H1 (cell line): Measurements from ENCODE around the gene FES. TPM values are rescaled to one million over a fixed set of nuclear protein-coding genes. Genes with fewer than 3 reads are reported as not detected.

Source experiments
- CTCF ChIA-PET: fragments of 300-600 bp; sonication (Branson Sonifier 250); formaldehyde crosslinking; loops from one replicate; lab custom pipeline; 2021; ENCODE audit not compliant: partially characterized antibody; lab: Charles Lee
- POLR2A ChIA-PET: fragments of 300-600 bp; sonication (Branson Sonifier 250); formaldehyde crosslinking; loops from one replicate; lab custom pipeline; 2021; ENCODE audit warnings: inconsistent platforms; ENCODE audit not compliant: partially characterized antibody; lab: Charles Lee
- DNase-seq, 2 experiments: peaks; one replicate each; pipeline versions ENCODE4 v3.0.0 to v3.0.0-alpha.2; 2010 to 2022; ENCODE audit warnings: low spot score in 2 of 2, low read depth in 1 of 2, mixed read lengths in 1 of 2
- FAIRE-seq: peaks from 2 replicates; lab custom pipeline; 2011; peaks lifted over from hg19 to GRCh38; lab: Jason Lieb, UNC
- H2AFZ ChIP-seq: 2 replicates; pipeline ENCODE4 v1.8.1; 2012; ENCODE audit warnings: low read length, inconsistent platforms
- H2AK5ac ChIP-seq: 2 replicates; pipeline ENCODE4 v1.6.1; 2013; ENCODE audit warnings: low read depth, low read length
- H2BK120ac ChIP-seq: replicated peaks from 2 replicates; pipeline ENCODE3; 2013; ENCODE audit warnings: low read depth, low read length, inconsistent platforms
- H2BK12ac ChIP-seq: 2 replicates; pipeline ENCODE4 v1.6.1; 2013; ENCODE audit warnings: low read depth, low read length
- H2BK15ac ChIP-seq: 2 replicates; pipeline ENCODE4 v1.6.1; 2013; ENCODE audit warnings: low read length
- H2BK20ac ChIP-seq: 2 replicates; pipeline ENCODE4 v1.6.1; 2013; ENCODE audit warnings: low read length
- H2BK5ac ChIP-seq: 2 replicates; pipeline ENCODE4 v1.6.1; 2013; ENCODE audit warnings: low read depth, low read length
- H3K14ac ChIP-seq: 2 replicates; pipeline ENCODE4 v1.6.1; 2013; ENCODE audit warnings: inconsistent platforms; ENCODE audit not compliant: insufficient read length
- H3K18ac ChIP-seq: 2 replicates; pipeline ENCODE4 v1.6.1; 2013; ENCODE audit warnings: low read length; ENCODE audit errors: extremely low read depth
- H3K23ac ChIP-seq: 2 replicates; pipeline ENCODE4 v1.6.1; 2013; ENCODE audit warnings: inconsistent platforms; ENCODE audit not compliant: insufficient read length
- H3K23me2 ChIP-seq: 2 replicates; pipeline ENCODE4 v1.6.1; 2013; ENCODE audit warnings: low read depth, low read length
- H3K27ac ChIP-seq: 2 replicates; pipeline ENCODE4 v1.6.1; 2011; ENCODE audit warnings: low read depth, low read length, inconsistent platforms
- H3K27me3 ChIP-seq, 4 experiments: replicated peaks in 1 of 4; 1 replicate in 1 of 4; 2 replicates in 3 of 4; pipeline versions ENCODE4 v1.6.1 to v1.8.1; 2011 to 2013; ENCODE audit warnings: low read length in 3 of 4, mild to moderate bottlenecking in 3 of 4, inconsistent platforms in 2 of 4, mixed read lengths in 2 of 4, moderate library complexity in 1 of 4; ENCODE audit not compliant: control insufficient read depth in 3 of 4, insufficient read depth in 3 of 4; ENCODE audit errors: extremely low read depth in 1 of 4
- H3K36me3 ChIP-seq, 4 experiments: 2 replicates each; pipeline versions ENCODE4 v1.6.1 to v1.8.1; 2011 to 2013; ENCODE audit warnings: mild to moderate bottlenecking in 4 of 4, low read length in 3 of 4, moderate library complexity in 2 of 4, control low read depth in 1 of 4, inconsistent platforms in 1 of 4; ENCODE audit not compliant: insufficient read depth in 4 of 4, control insufficient read depth in 2 of 4
- H3K4ac ChIP-seq: replicated peaks from 2 replicates; pipeline ENCODE3; 2013; ENCODE audit warnings: low read length, low read depth, mixed read lengths, inconsistent platforms; ENCODE audit not compliant: insufficient read length
- H3K4me1 ChIP-seq, 4 experiments: replicated peaks in 1 of 4; 1 replicate in 1 of 4; 2 replicates in 3 of 4; pipeline versions ENCODE4 v1.6.1 to v1.8.1; 2011 to 2013; ENCODE audit warnings: low read length in 3 of 4, inconsistent platforms in 2 of 4, mixed read lengths in 1 of 4; ENCODE audit not compliant: insufficient read depth in 4 of 4, control insufficient read depth in 3 of 4
- H3K4me2 ChIP-seq, 2 experiments: 2 replicates each; pipeline versions ENCODE4 v1.6.1 to v1.8.1; 2011 to 2013; ENCODE audit warnings: low read depth in 2 of 2, low read length in 2 of 2, control low read depth in 1 of 2, inconsistent platforms in 1 of 2, mild to moderate bottlenecking in 1 of 2; ENCODE audit not compliant: insufficient read depth in 1 of 2
- H3K4me3 ChIP-seq, 4 experiments: fragments of 200-600, 300-600 bp in 1 of 4; sonication (generic), shearing (Covaris generic), sonication (Bioruptor Twin) in 1 of 4; 2 replicates each; pipeline versions ENCODE4 v1.5.1 to v1.8.1; 2011 to 2016; ENCODE audit warnings: low read length in 4 of 4, low read depth in 3 of 4, control low read depth in 2 of 4, inconsistent platforms in 2 of 4, mild to moderate bottlenecking in 2 of 4, mixed read lengths in 1 of 4, moderate library complexity in 1 of 4; ENCODE audit not compliant: insufficient read depth in 2 of 4; ENCODE audit errors: extremely low read depth in 1 of 4
- H3K56ac ChIP-seq: replicated peaks from 2 replicates; pipeline ENCODE3; 2013; ENCODE audit warnings: low read depth, mild to moderate bottlenecking, mixed read lengths, low read length, inconsistent platforms; ENCODE audit not compliant: insufficient read length
- H3K79me1 ChIP-seq: 2 replicates; pipeline ENCODE4 v1.6.1; 2013; ENCODE audit warnings: low read depth, low read length, control low read depth
- H3K79me2 ChIP-seq, 2 experiments: 2 replicates each; pipeline versions ENCODE4 v1.6.1 to v1.8.1; 2012 to 2013; ENCODE audit warnings: low read length in 2 of 2, mild to moderate bottlenecking in 2 of 2, inconsistent platforms in 1 of 2; ENCODE audit not compliant: insufficient read depth in 2 of 2, control insufficient read depth in 1 of 2
- H3K9ac ChIP-seq, 4 experiments: replicated peaks in 1 of 4; 1 replicate in 1 of 4; 2 replicates in 3 of 4; pipeline versions ENCODE4 v1.6.1 to v1.8.1; 2011 to 2013; ENCODE audit warnings: low read depth in 3 of 4, low read length in 3 of 4, control low read depth in 2 of 4, mild to moderate bottlenecking in 2 of 4, moderate library complexity in 2 of 4, inconsistent platforms in 1 of 4; ENCODE audit errors: extremely low read depth in 1 of 4
- H3K9me3 ChIP-seq, 2 experiments: 2 replicates each; pipeline versions ENCODE4 v1.6.1 to v1.8.1; 2012 to 2013; ENCODE audit warnings: mild to moderate bottlenecking in 2 of 2, moderate library complexity in 2 of 2, control low read depth in 1 of 2, inconsistent platforms in 1 of 2, low read depth in 1 of 2, low read length in 1 of 2, mixed read lengths in 1 of 2; ENCODE audit not compliant: insufficient read depth in 2 of 2
- H4K20me1 ChIP-seq, 2 experiments: replicated peaks in 1 of 2; 2 replicates each; pipeline versions ENCODE3 to v1.8.1; 2011 to 2013; ENCODE audit warnings: inconsistent platforms in 2 of 2, low read length in 2 of 2, mild to moderate bottlenecking in 1 of 2; ENCODE audit not compliant: insufficient read depth in 2 of 2, control insufficient read depth in 1 of 2
- H4K5ac ChIP-seq: 2 replicates; pipeline ENCODE4 v1.6.1; 2013; ENCODE audit warnings: low read length, low read depth, mixed read lengths, inconsistent platforms; ENCODE audit not compliant: insufficient read length
- H4K8ac ChIP-seq: 2 replicates; pipeline ENCODE4 v1.8.0; 2013; ENCODE audit warnings: mild to moderate bottlenecking, moderate library complexity, low read length, inconsistent platforms; ENCODE audit not compliant: insufficient read depth; ENCODE audit errors: extremely low read depth
- H4K91ac ChIP-seq: replicated peaks from 2 replicates; pipeline ENCODE3; 2013; ENCODE audit warnings: low read length, mixed read lengths, inconsistent platforms; ENCODE audit not compliant: insufficient read length
- CREB1 ChIP-seq: IDR thresholded peaks from 2 replicates; pipeline ENCODE4 v1.6.1; 2012; ENCODE audit warnings: inconsistent platforms
- EP300 ChIP-seq, 2 experiments: IDR thresholded peaks; 1 replicate in 1 of 2; 2 replicates in 1 of 2; pipeline ENCODE4 v1.6.1; 2011 to 2012; ENCODE audit warnings: low read depth in 2 of 2, low read length in 2 of 2, mild to moderate bottlenecking in 2 of 2, borderline replicate concordance in 1 of 2, inconsistent platforms in 1 of 2, moderate library complexity in 1 of 2
- JUN ChIP-seq: IDR thresholded peaks from 2 replicates; pipeline ENCODE4 v1.6.1; 2011; ENCODE audit warnings: low read depth, mild to moderate bottlenecking, improper control_type of control experiment, low read length
- SIN3A ChIP-seq, 2 experiments: IDR thresholded peaks in 1 of 2; conservative IDR thresholded peaks in 1 of 2; 2 replicates each; pipeline ENCODE4 v1.6.1; 2011 to 2012; ENCODE audit warnings: low read length in 2 of 2, improper control_type of control experiment in 1 of 2, low read depth in 1 of 2, mild to moderate bottlenecking in 1 of 2
- SIRT6 ChIP-seq: IDR thresholded peaks from one replicate; pipeline ENCODE4 v1.7.1; 2012; ENCODE audit warnings: low read length, inconsistent platforms
- SIX5 ChIP-seq: IDR thresholded peaks from 2 replicates; pipeline ENCODE4 v1.6.1; 2011; ENCODE audit warnings: mild to moderate bottlenecking, low read depth, low read length
- SP1 ChIP-seq: IDR thresholded peaks from 2 replicates; pipeline ENCODE4 v1.6.1; 2011; ENCODE audit warnings: low read depth, low read length
- TBP ChIP-seq: IDR thresholded peaks from 2 replicates; pipeline ENCODE4 v1.6.1; 2011; ENCODE audit warnings: low read depth, low read length, improper control_type of control experiment
- WGBS, 2 experiments: shearing (Covaris generic) in 1 of 2; methylation state at CpG; one replicate each; pipeline versions ENCODE4 v1.1.6 to v1.1.7; 2013 to 2015; ENCODE audit warnings: low lambda C conversion rate in 2 of 2, mixed read lengths in 2 of 2, inconsistent platforms in 1 of 2, low coverage in 1 of 2, missing lambda C conversion rate in 1 of 2; ENCODE audit not compliant: insufficient replicate concordance in 2 of 2, insufficient coverage in 1 of 2, insufficient read length in 1 of 2; ENCODE audit errors: extremely low coverage in 1 of 2, missing lambda C conversion rate in 1 of 2; 5-methylcytosine and 5-hydroxymethylcytosine counted together
- polyA plus RNA-seq, 7 experiments: library from polyadenylated mRNA; depleted of rRNA in 3 of 7; stranded (reverse) in 5 of 7; unstranded in 2 of 7; fragments of >200 nt in 5 of 7; fragments of 200-250 nt in 2 of 7; gene quantifications; 1 replicate in 5 of 7; 2 replicates in 1 of 7; 4 replicates in 1 of 7; pipeline versions ENCODE4 v1.2.1 to v1.2.3, GENCODE V29; 2011 to 2013; ENCODE audit warnings: missing spikeins in 2 of 7, mixed read lengths in 2 of 7
- total RNA-seq: library from RNA; stranded (reverse); fragmentation: NEBNext Ultra II Directional; extraction: Animal tissue kit (Norgen Biotek cat#: 25700); gene quantifications from 2 replicates; pipeline ENCODE4 v1.2.1, GENCODE V29; 2021
- TF ChIP-seq, protein P1 (sequence below): IDR thresholded peaks from 2 replicates; pipeline ENCODE4 v1.6.1; 2011; ENCODE audit warnings: low read length, improper control_type of control experiment

Gene FES
- total and polyA plus RNA-seq, 2 of the 8 experiments (the other 6 are each of a cell fraction or from before 2014, with no cell fraction given): 8.5 to 8.6 TPM

GRCh38 chr15:90868261-90868689 is 16.0 kb upstream of the FES start, which contains the start of gene FURIN:
TSS of gene FURIN (plus strand) at chr15:90868588. CDS start at chr15:90875741, 7,153 bp downstream.
- no peak within 1 kb of the TSS for H2AFZ ChIP-seq
- no peak for FAIRE-seq

More at GRCh38 chr15:90868261-90868689, 16.0 kb upstream of the FES start, which contains the start of gene FURIN:
- Histone ChIP-seq H4K91ac (peak within 1 kb of the TSS; percentile 68), H3K4me2 (peak within 1 kb of the TSS; percentile 29 to 72; a peak in 2 of 4 replicates), H4K20me1 (no peaks in the 10 kb centered on the region), H4K5ac (peak within 1 kb of the TSS; percentile 18), H3K23me2 (peaks cover 3% of the 10 kb centered on the region; the same call in 1 of the 2 replicates), H3K27ac (no peak within 1 kb of the TSS), H3K23ac (no peak within 1 kb of the TSS), H3K79me2 (peaks cover 0 to 5% of the 10 kb centered on the region in 2 experiments; a peak in 1 of 4 replicates), H3K27me3 (no peaks in the 10 kb centered on the region), H2BK120ac (peak within 1 kb of the TSS; percentile 31), H3K4me3 (no peak within 1 kb of the TSS), H4K8ac (no peak within 1 kb of the TSS), H3K14ac (no peak within 1 kb of the TSS), H3K79me1 (no peaks in the 10 kb centered on the region), H2BK5ac (peak within 1 kb of the TSS; percentile 46; the same call in 1 of the 2 replicates), H3K36me3 (no peaks in the 10 kb centered on the region), H2BK20ac (peak within 1 kb of the TSS; percentile 84; the same call in 1 of the 2 replicates), H3K18ac (peak within 1 kb of the TSS; percentile 73), H3K9me3 (no peaks in the 10 kb centered on the region), H3K56ac (no peak within 1 kb of the TSS), H2BK12ac (peak within 1 kb of the TSS; percentile 83; the same call in 1 of the 2 replicates), H2BK15ac (peak within 1 kb of the TSS; percentile 23; the same call in 1 of the 2 replicates), H3K4ac (no peak within 1 kb of the TSS), H3K4me1 (peaks cover 13 to 34% (median 20%) of the 10 kb centered on the region in 4 experiments), H2AK5ac (0 out of 2 replicates have a peak within 1 kb of the TSS, but pooled peaks have one; percentile 57), H3K9ac (peak within 1 kb of the TSS in 1 of 4 experiments; percentile 8; a peak in 1 of 7 replicates)
- ChIA-PET CTCF (interaction anchor here (0.6 to 2.1 kb wide), 10 partner anchors 16 to 67 kb away, joined by 3 to 13 read pairs (median 4); partner anchors contain the start of genes HDDC3 and UNC45A), POLR2A (interaction anchor here (0.6 to 2.1 kb wide), 4 partner anchors 9 to 29 kb away, joined by 3 to 11 read pairs (median 6); partner anchors contain the start of gene FES)
- TF ChIP-seq SP1 (no peak), SIN3A (conservative IDR thresholded peaks at IDR 0.05 in 1 of 2, IDR thresholded peaks at IDR 0.05 in 1 of 2; ENCODE audit: low read depth in 1 of 2, low read length in 2 of 2) (no peak), EP300 (IDR thresholded peaks at IDR 0.05; ENCODE audit: borderline replicate concordance in 1 of 2, low read depth in 2 of 2, low read length in 2 of 2) (no peak), TBP (no peak), JUN (no peak), SIRT6 (no peak), CREB1 (no peak), SIX5 (no peak)
- TF ChIP-seq, protein P1, sequence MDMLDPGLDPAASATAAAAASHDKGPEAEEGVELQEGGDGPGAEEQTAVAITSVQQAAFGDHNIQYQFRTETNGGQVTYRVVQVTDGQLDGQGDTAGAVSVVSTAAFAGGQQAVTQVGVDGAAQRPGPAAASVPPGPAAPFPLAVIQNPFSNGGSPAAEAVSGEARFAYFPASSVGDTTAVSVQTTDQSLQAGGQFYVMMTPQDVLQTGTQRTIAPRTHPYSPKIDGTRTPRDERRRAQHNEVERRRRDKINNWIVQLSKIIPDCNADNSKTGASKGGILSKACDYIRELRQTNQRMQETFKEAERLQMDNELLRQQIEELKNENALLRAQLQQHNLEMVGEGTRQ: no peak
- no peak for DNase-seq
- 82% methylated on average over 6 of the region's 6 CpGs; no CpG with 5 or more reads in 1 of the 2 experiments for WGBS, 2 experiments
